ENCODE measurements around the gene EXOSC9. TPM values are rescaled to one million over a fixed set of nuclear protein-coding genes. Genes with fewer than 3 reads are reported as not detected.
A peak's percentile ranks its signal among the peaks of the same experiment; 100 is the strongest.

Gene EXOSC9
- polyA plus RNA-seq, 1 experiment = 14.3 TPM

DNA sequence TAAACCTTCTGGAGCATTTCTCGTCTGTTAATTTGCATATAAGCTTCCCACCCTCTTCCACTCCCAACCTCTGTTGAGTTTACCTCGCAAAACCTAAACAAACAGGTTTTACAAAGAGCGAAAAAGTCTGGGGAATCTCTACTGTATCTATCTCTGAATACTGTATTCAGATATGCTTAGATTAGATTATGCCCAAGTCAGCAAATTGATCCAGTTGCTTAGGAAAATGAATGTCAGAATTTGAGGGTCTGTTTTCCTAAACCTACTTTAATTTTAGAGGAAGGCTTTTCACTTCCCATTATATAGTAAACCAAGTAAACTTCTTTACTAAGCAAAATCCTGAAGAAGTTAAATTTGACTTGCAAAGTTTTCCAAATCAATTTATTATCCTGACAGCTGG is 15.9 kb downstream of the EXOSC9 start:
- H3K4me3 ChIP-seq (ENCODE audit: low read depth, low read length) = no peak overlapping the region
- H3K36me3 ChIP-seq (ENCODE audit: control insufficient read depth, insufficient read depth, low read length) = peaks cover 3% of the 10 kb centered on the region; the same call in 1 of the 2 replicates
- H3K27me3 ChIP-seq (ENCODE audit: control insufficient read depth, insufficient read depth, low read length) = no peaks in the 10 kb centered on the region
- TF ChIP-seq, protein P1, sequence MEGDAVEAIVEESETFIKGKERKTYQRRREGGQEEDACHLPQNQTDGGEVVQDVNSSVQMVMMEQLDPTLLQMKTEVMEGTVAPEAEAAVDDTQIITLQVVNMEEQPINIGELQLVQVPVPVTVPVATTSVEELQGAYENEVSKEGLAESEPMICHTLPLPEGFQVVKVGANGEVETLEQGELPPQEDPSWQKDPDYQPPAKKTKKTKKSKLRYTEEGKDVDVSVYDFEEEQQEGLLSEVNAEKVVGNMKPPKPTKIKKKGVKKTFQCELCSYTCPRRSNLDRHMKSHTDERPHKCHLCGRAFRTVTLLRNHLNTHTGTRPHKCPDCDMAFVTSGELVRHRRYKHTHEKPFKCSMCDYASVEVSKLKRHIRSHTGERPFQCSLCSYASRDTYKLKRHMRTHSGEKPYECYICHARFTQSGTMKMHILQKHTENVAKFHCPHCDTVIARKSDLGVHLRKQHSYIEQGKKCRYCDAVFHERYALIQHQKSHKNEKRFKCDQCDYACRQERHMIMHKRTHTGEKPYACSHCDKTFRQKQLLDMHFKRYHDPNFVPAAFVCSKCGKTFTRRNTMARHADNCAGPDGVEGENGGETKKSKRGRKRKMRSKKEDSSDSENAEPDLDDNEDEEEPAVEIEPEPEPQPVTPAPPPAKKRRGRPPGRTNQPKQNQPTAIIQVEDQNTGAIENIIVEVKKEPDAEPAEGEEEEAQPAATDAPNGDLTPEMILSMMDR (IDR thresholded peaks at IDR 0.05; ENCODE audit: insufficient read depth, low read depth, low read length) = no peak
- POLR2A ChIA-PET = interaction anchor here (0.6 kb wide), 1 partner anchor 47 kb away, joined by 3 read pairs; no protein-coding TSS in a partner anchor
- CTCF ChIA-PET = no interaction called here
- no peak for DNase-seq (ENCODE audit: low read depth)

DNA sequence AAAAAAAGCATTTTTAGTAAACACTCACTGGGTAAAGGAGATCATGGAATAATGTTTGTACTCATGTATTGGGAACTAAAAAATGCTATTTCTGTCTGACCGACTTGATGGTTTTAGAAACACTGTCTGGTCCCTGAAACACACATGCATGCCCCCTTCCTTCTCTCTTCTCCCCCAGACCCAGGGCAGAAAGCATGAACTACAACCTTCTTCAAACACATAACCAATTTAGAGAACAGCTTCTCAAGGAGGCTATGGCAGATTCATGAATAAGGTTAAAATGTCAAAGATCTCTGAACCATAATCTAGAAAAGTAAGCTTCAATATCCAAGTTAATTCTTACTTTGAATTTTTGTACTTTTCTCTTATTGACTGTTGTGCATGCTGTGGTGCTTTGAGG is 16.6 kb downstream of the EXOSC9 start:
- POLR2A ChIA-PET = no interaction called here
- Histone ChIP-seq H3K36me3 (ENCODE audit: control insufficient read depth, insufficient read depth, low read length) (peaks cover 3% of the 10 kb centered on the region; the same call in 1 of the 2 replicates), H3K27me3 (ENCODE audit: control insufficient read depth, insufficient read depth, low read length) (no peaks in the 10 kb centered on the region), H3K4me3 (ENCODE audit: low read depth, low read length) (no peak overlapping the region)
- CTCF ChIA-PET = no interaction called here
- DNase-seq (ENCODE audit: low read depth) = no peak
- TF ChIP-seq, protein P1 (IDR thresholded peaks at IDR 0.05; ENCODE audit: insufficient read depth, low read depth, low read length) = no peak

DNA sequence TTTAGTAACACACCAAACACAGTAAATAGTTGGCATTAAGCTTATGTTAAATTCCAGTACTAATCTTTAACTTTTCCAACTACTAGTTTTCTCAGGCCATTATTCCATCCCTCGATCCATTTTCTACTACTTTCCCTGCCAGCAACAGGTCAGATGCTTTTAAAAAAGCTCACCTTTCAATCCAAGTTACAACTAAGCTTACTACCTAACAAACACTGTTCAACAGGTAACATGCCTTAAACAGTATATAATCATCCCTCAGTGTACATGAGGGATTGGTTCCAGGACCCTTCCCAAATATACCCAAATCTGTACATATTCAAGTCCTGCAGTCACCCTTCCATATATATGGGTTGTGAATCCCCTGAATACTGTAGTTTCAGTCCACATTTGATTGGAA is 17.1 kb downstream of the EXOSC9 start:
- DNase-seq (ENCODE audit: low read depth) = no peak
- H3K27me3 ChIP-seq (ENCODE audit: control insufficient read depth, insufficient read depth, low read length) = no peaks in the 10 kb centered on the region
- POLR2A ChIA-PET = no interaction called here
- CTCF ChIA-PET = no interaction called here
- TF ChIP-seq, protein P1 (IDR thresholded peaks at IDR 0.05; ENCODE audit: insufficient read depth, low read depth, low read length) = no peak
- H3K4me3 ChIP-seq (ENCODE audit: low read depth, low read length) = no peak overlapping the region
- peaks cover 3% of the 10 kb centered on the region; the same call in 1 of the 2 replicates for H3K36me3 ChIP-seq (ENCODE audit: control insufficient read depth, insufficient read depth, low read length)

DNA sequence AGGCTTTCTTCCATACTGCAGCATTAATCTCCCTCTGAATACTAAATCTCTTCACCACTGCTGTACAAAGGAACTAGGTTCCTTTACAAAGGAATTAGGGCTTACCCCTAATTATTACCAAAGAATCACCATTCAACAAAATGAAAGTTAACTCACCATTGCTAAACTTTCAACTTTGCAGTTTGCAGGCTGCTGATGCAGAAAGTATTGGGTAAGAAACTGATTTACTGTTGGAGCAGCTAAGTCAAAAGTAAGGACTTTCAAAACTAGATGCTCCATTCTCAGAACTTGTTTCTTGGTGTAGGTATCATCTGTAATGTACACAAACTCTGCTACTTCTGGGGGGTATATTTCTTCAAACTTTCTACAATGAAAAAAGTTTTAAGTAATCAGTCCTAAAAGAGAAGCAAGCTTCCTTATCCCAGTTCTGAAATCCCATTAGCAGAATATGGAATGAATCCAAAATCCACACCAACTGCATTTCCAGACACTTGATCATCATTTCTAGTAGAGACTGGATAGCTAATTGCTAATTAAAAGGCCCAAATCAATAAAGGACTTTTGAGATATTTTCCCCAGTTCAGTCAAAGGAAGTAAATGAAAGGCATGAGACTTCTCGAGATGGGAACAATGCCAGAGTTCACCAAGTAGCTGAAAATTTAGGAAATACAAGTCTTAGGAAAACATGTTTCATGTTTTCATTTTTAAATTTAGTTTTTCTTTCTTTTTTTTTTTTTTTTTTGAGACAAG is 18.3 kb downstream of the EXOSC9 start:
- peaks cover 3% of the 10 kb centered on the region; the same call in 1 of the 2 replicates for H3K36me3 ChIP-seq (ENCODE audit: control insufficient read depth, insufficient read depth, low read length)
- H3K27me3 ChIP-seq (ENCODE audit: control insufficient read depth, insufficient read depth, low read length) = no peaks in the 10 kb centered on the region
- no peak overlapping the region for H3K4me3 ChIP-seq (ENCODE audit: low read depth, low read length)
- ChIA-PET POLR2A (no interaction called here), CTCF (no interaction called here)
- no peak for DNase-seq (ENCODE audit: low read depth)
- TF ChIP-seq, protein P1 (IDR thresholded peaks at IDR 0.05; ENCODE audit: insufficient read depth, low read depth, low read length) = no peak

DNA sequence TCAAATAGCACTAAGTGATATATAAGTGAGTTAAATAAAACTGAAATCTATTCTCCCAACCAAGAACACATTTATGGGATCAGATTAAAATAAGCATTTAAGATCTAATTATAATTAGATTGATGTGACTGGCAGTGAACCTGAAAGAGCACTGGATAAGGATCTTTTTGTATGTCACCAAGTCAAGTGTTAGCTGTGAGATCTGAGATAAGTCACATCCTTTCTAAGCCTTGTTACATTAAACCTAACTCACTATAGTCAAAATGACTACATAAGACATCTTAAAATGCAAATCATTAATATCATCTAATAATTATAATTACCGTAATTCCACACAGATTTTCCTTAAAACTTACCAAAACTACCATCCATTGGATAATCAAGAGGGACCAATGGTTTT is 20.9 kb downstream of the EXOSC9 start:
- Histone ChIP-seq H3K36me3 (ENCODE audit: control insufficient read depth, insufficient read depth, low read length) (peaks cover 1% of the 10 kb centered on the region; the same call in 1 of the 2 replicates), H3K4me3 (ENCODE audit: low read depth, low read length) (peak overlapping the region; percentile 85), H3K27me3 (ENCODE audit: control insufficient read depth, insufficient read depth, low read length) (no peaks in the 10 kb centered on the region)
- ChIA-PET POLR2A (no interaction called here), CTCF (no interaction called here)
- TF ChIP-seq, protein P1 (IDR thresholded peaks at IDR 0.05; ENCODE audit: insufficient read depth, low read depth, low read length) = no peak
- no peak for DNase-seq (ENCODE audit: low read depth)

All from BJ (cell line).